Activated B cell treated with CpG ODN at 0.5 μM for 24 hours (primary cell): ENCODE results near the gene CDKAL1. TPM values are rescaled to one million over a fixed set of nuclear protein-coding genes. Genes with fewer than 3 reads are reported as not detected.

ENCODE experiments used
- ATAC-seq: fragments of 200-7000 bp; cut with Tn5 transposase; one replicate; pipeline ENCODE4 v1.10.0; 2021; ENCODE audit warnings: low read depth, mild to moderate bottlenecking, moderate library complexity
- CTCF ChIA-PET: fragments of 350-600 bp; sonication (Branson Sonifier 250); formaldehyde crosslinking; loops from one replicate; lab custom pipeline; 2021; ENCODE audit warnings: antibody characterized with exemption; lab: Charles Lee
- POLR2A ChIA-PET: fragments of 350-600 bp; sonication (Branson Sonifier 250); formaldehyde crosslinking; loops from one replicate; lab custom pipeline; 2021; ENCODE audit warnings: antibody characterized with exemption; lab: Charles Lee
- DNase-seq: peaks from one replicate; pipeline ENCODE4 v3.0.0; 2022
- H3K27ac Mint-ChIP-seq: one replicate; pipeline ENCODE4 v1.8.0; 2020; ENCODE audit warnings: mixed read lengths
- H3K27me3 Mint-ChIP-seq: one replicate; pipeline ENCODE4 v1.8.0; 2021; ENCODE audit warnings: mixed read lengths
- H3K36me3 Mint-ChIP-seq: one replicate; pipeline ENCODE4 v1.8.0; 2021; ENCODE audit warnings: low read depth, mixed read lengths
- H3K4me1 Mint-ChIP-seq: one replicate; pipeline ENCODE4 v1.8.0; 2021; ENCODE audit warnings: mixed read lengths
- H3K4me3 Mint-ChIP-seq: one replicate; pipeline ENCODE4 v1.8.0; 2020; ENCODE audit warnings: mild to moderate bottlenecking, mixed read lengths
- H3K9me3 Mint-ChIP-seq: one replicate; pipeline ENCODE4 v1.8.0; 2020; ENCODE audit warnings: mixed read lengths
- intact Hi-C: fragments of 100-400 bp; cut with micrococcal nuclease; formaldehyde crosslinking; loops from one replicate; pipeline ENCODE4 v1.15.1; 2024
- total RNA-seq: library from RNA; stranded (reverse); gene quantifications from 2 replicates; pipeline ENCODE4 v1.2.3, GENCODE V29; 2022
- TF ChIP-seq, protein P1 (sequence below): fragments of 200-600 bp; IDR thresholded peaks from one replicate; pipeline ENCODE4 v1.8.0; 2022; ENCODE audit warnings: antibody characterized with exemption, mild to moderate bottlenecking

The CDKAL1 gene
- total RNA-seq, 1 donor from 2014 or later = 31.9 TPM

DNA sequence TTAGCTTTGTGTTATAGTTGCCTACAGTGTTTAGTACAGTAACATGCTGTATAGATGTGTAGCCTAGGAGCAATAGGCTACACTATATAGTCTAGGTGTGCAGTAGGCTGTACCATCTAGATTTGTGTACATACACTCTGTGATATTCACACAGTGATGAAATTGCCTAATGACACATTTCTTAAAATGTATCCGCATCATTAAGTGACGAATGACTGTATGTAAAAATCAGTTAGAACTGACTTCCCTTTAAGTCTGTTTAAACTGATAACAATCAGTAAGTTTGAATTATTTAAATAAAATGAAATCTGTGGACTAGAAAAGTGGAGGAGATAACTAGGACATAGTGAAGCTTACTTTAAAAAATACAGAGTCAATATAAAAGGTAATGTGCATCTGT lies 176.1 kb downstream of the CDKAL1 start:
- ATAC-seq = no peak
- Mint-ChIP-seq H3K36me3 (no peaks in the 10 kb centered on the region), H3K27me3 (no peaks in the 10 kb centered on the region), H3K27ac (no peak overlapping the region), H3K4me3 (no peak overlapping the region), H3K9me3 (no peaks in the 10 kb centered on the region), H3K4me1 (peaks cover 5% of the 10 kb centered on the region)
- no peak for DNase-seq
- POLR2A ChIA-PET = no interaction called here
- TF ChIP-seq, protein P1, sequence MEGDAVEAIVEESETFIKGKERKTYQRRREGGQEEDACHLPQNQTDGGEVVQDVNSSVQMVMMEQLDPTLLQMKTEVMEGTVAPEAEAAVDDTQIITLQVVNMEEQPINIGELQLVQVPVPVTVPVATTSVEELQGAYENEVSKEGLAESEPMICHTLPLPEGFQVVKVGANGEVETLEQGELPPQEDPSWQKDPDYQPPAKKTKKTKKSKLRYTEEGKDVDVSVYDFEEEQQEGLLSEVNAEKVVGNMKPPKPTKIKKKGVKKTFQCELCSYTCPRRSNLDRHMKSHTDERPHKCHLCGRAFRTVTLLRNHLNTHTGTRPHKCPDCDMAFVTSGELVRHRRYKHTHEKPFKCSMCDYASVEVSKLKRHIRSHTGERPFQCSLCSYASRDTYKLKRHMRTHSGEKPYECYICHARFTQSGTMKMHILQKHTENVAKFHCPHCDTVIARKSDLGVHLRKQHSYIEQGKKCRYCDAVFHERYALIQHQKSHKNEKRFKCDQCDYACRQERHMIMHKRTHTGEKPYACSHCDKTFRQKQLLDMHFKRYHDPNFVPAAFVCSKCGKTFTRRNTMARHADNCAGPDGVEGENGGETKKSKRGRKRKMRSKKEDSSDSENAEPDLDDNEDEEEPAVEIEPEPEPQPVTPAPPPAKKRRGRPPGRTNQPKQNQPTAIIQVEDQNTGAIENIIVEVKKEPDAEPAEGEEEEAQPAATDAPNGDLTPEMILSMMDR = no peak
- CTCF ChIA-PET = no interaction called here
- intact Hi-C loops = no loop called here

DNA sequence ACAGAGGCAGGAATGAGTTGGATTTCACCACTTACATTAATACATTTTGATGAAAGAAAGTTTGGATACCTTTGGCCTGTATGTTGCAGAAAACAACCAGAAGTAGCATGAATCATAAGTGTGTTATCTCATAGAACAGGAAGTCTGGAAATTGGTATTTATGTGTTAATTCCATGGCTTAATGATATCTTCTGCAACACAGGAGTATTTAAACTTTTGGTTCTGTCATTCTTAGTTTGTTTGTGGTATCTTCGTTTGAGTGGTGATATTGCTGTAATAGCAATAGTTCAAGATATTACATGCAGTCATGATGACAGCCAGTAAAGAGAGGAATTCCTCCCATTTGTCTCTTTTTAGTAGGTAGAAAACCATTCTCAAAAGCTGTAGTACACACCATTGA lies 177.3 kb downstream of the CDKAL1 start:
- no peaks in the 10 kb centered on the region for H3K36me3 Mint-ChIP-seq
- H3K9me3 Mint-ChIP-seq = no peaks in the 10 kb centered on the region
- POLR2A ChIA-PET = no interaction called here
- no peak for ATAC-seq
- TF ChIP-seq, protein P1 = no peak
- no peak overlapping the region for H3K4me3 Mint-ChIP-seq
- intact Hi-C loops = no loop called here
- CTCF ChIA-PET = no interaction called here
- no peak for DNase-seq
- H3K4me1 Mint-ChIP-seq = peaks cover 5% of the 10 kb centered on the region
- H3K27me3 Mint-ChIP-seq = no peaks in the 10 kb centered on the region
- no peak overlapping the region for H3K27ac Mint-ChIP-seq

DNA sequence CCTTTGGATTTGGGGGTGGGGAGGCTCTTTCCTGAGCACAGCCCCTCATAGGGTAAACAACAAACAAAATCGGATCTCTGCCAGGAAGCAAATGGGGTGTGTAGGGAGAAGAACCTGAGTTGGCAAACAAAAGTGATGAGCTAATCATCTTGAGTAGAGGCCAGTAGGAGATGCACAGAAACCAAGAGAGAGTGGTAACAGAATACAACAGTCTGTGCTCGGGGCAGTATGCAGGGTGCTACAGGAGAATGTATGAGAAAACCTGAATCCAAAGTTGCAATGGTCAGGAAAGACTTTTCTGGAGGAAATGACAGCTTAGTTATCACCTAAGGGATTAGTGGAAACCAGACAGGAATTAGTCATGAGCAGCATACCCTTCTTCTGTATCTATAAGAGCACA lies 177.8 kb downstream of the CDKAL1 start:
- TF ChIP-seq, protein P1 = no peak
- ChIA-PET POLR2A (no interaction called here), CTCF (no interaction called here)
- no peak overlapping the region for H3K27ac Mint-ChIP-seq
- ATAC-seq = no peak
- H3K9me3 Mint-ChIP-seq = no peaks in the 10 kb centered on the region
- DNase-seq = no peak
- H3K4me1 Mint-ChIP-seq = peaks cover 5% of the 10 kb centered on the region
- no peak overlapping the region for H3K4me3 Mint-ChIP-seq
- H3K27me3 Mint-ChIP-seq = no peaks in the 10 kb centered on the region
- no peaks in the 10 kb centered on the region for H3K36me3 Mint-ChIP-seq
- intact Hi-C loops = no loop called here

DNA sequence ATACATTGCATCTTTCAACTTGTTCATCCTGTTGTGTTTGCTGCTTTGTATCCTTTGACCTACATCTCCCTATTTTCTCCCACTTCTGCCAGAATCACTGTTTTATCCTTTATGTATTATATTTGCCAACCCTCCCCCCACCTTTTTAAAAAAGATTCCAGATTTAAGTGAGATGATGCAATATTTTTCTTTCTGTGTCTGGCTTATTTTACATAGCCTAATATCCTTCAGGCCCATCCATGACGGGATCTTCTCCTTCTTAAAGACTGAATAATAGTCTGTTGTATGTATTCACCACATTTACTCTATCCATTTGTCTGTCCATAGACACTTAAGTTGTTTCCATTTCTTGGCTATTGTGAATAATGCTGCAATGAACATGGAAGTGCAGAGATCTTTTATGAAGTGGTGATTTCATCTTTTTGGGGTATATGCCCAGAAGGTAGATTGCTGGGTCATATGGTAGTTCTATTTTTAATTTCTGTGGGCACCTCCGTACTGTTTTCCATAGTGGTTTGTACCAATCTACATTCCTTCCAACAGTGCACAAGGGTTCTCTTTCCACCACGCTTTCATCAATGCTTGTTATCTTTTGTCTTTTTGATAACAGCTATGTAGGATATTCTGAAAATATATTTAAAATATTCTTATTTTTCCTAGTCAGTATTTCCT lies 181.0 kb downstream of the CDKAL1 start:
- Mint-ChIP-seq H3K27me3 (no peaks in the 10 kb centered on the region), H3K4me3 (no peak overlapping the region), H3K9me3 (no peaks in the 10 kb centered on the region), H3K27ac (no peak overlapping the region), H3K4me1 (peaks cover 12% of the 10 kb centered on the region), H3K36me3 (no peaks in the 10 kb centered on the region)
- TF ChIP-seq, protein P1 = no peak
- ATAC-seq (no peak), DNase-seq (no peak)
- ChIA-PET POLR2A (no interaction called here), CTCF (no interaction called here)
- intact Hi-C loops = no loop called here

DNA sequence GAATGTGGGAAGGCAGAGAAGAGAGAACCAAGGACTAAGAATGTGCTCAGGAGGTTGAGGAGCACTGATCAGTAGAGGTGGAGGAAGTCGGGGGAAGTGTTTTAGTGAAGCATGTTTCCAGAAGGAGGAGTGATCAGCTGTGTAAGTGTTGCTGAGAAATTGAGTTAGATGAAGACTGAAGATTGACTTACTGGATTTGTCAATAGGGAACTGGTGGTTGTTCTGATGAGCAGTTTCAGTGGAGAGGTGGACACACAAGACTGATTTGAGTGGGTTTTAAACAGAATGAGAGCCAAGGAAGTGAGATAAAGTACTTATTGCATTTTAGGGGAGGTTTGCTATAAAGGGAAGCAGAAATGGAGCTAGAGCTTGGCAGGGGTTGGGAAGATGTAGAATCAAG lies 182.6 kb downstream of the CDKAL1 start:
- DNase-seq = no peak
- ATAC-seq = no peak
- intact Hi-C loops = no loop called here
- Mint-ChIP-seq H3K4me3 (no peak overlapping the region), H3K4me1 (peaks cover 12% of the 10 kb centered on the region), H3K9me3 (no peaks in the 10 kb centered on the region), H3K27ac (no peak overlapping the region), H3K27me3 (no peaks in the 10 kb centered on the region), H3K36me3 (no peaks in the 10 kb centered on the region)
- TF ChIP-seq, protein P1 = no peak
- ChIA-PET POLR2A (no interaction called here), CTCF (no interaction called here)
